SU-DHL-6 (cell line): ENCODE measurements around the gene CRYBA4.

ENCODE experiments used
- H2AFZ ChIP-seq: fragments of 200-600 bp; sonication (generic); 2 replicates; pipeline ENCODE4 v1.6.1; 2014; ENCODE audit warnings: low read depth, mild to moderate bottlenecking, moderate library complexity, mixed read lengths, antibody characterized with exemption, low read length; ENCODE audit not compliant: severe bottlenecking
- H3F3A ChIP-seq: fragments of 200-600 bp; shearing (Covaris generic); 2 replicates; pipeline ENCODE4 v1.6.0; 2016; ENCODE audit warnings: antibody characterized with exemption, mild to moderate bottlenecking; ENCODE audit not compliant: insufficient read depth
- H3K27ac ChIP-seq: fragments of 200-600 bp; sonication (generic); 2 replicates; pipeline ENCODE4 v1.5.1; 2016; ENCODE audit warnings: low read depth, mild to moderate bottlenecking, low read length, moderate library complexity, mixed read lengths
- H3K27me3 ChIP-seq: fragments of 200-600 bp; sonication (generic), shearing (Covaris generic); 2 replicates; pipeline ENCODE4 v1.6.0; 2014; ENCODE audit warnings: mild to moderate bottlenecking, low read length
- H3K36me3 ChIP-seq: fragments of 200-600 bp; sonication (generic); 2 replicates; pipeline ENCODE4 v1.6.1; 2014; ENCODE audit warnings: mild to moderate bottlenecking, low read length, mixed read lengths
- H3K4me2 ChIP-seq: fragments of 300-600, 200-600 bp; shearing (Covaris generic), sonication (generic); 2 replicates; pipeline ENCODE4 v1.6.0; 2014; ENCODE audit warnings: low read length, low read depth, mild to moderate bottlenecking; ENCODE audit not compliant: poor library complexity, severe bottlenecking
- H3K4me3 ChIP-seq: fragments of 200-600 bp; sonication (generic); 2 replicates; pipeline ENCODE4 v1.5.1; 2014; ENCODE audit warnings: antibody characterized with exemption, low read length, mild to moderate bottlenecking, mixed read lengths; ENCODE audit not compliant: insufficient read depth, poor library complexity, severe bottlenecking
- H3K79me2 ChIP-seq: fragments of 200-600 bp; sonication (generic); 2 replicates; pipeline ENCODE4 v1.6.1; 2014; ENCODE audit warnings: mild to moderate bottlenecking, low read length, moderate library complexity; ENCODE audit not compliant: insufficient read depth
- H3K9ac ChIP-seq: fragments of 200-600 bp; sonication (generic); 2 replicates; pipeline ENCODE4 v1.7.0; 2014; ENCODE audit warnings: mild to moderate bottlenecking, low read length
- H3K9me2 ChIP-seq: fragments of 200-600 bp; sonication (generic); replicated peaks from 2 replicates; pipeline ENCODE4 v1.6.1; 2014; ENCODE audit warnings: low read length; ENCODE audit not compliant: insufficient read depth
- H3K9me3 ChIP-seq: fragments of 200-600 bp; sonication (generic); 2 replicates; pipeline ENCODE4 v1.6.1; 2014; ENCODE audit warnings: low read length, mixed read lengths; ENCODE audit not compliant: insufficient read depth
- H4K20me1 ChIP-seq: fragments of 200-600 bp; sonication (generic); 2 replicates; pipeline ENCODE4 v1.6.1; 2014; ENCODE audit warnings: low read depth, mild to moderate bottlenecking, antibody characterized with exemption, low read length, moderate library complexity, mixed read lengths
- CTCF ChIP-seq: fragments of 200-600 bp; sonication (generic); IDR thresholded peaks from one replicate; pipeline ENCODE4 v1.5.1; 2017; ENCODE audit warnings: antibody characterized with exemption, mild to moderate bottlenecking, low read length, moderate library complexity; ENCODE audit not compliant: insufficient read depth, poor library complexity, severe bottlenecking
- EZH2phosphoT487 ChIP-seq: fragments of 200-600 bp; sonication (generic), shearing (Covaris generic); conservative IDR thresholded peaks from 2 replicates; pipeline ENCODE4 v1.6.1; 2018; ENCODE audit warnings: mild to moderate bottlenecking, antibody characterized with exemption, low read length, moderate library complexity, mixed read lengths

The CRYBA4 gene

DNA sequence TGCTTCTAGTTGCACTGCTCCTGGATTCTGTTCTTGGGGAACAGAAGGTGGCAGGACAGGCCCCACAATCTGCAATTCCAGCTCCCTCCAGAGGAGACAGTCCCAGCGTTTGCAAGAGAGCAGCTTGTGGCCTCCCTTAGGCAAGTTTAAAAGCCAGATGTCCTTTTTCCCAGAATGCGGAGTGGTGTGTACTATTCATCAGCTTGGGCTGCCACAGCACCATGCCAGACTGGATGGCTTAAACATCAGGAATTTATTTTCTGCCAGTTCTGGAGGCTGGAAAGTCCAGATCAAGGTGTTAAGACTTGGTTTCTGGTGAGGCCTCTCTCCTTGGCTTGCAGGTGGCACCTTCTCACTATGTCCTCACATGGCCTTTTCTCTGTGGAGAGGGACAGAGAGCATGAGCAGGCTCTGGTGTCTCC lies 47.3 kb downstream of the CRYBA4 start:
- Histone ChIP-seq H3K36me3 (no peaks in the 10 kb centered on the region), H3F3A (peaks cover 35% of the 10 kb centered on the region), H4K20me1 (no peaks in the 10 kb centered on the region), H3K4me3 (no peak overlapping the region), H3K9me3 (no peaks in the 10 kb centered on the region), H3K9ac (no peak overlapping the region), H3K4me2 (no peak overlapping the region), H2AFZ (no peak overlapping the region), H3K27me3 (no peaks in the 10 kb centered on the region), H3K27ac (no peak overlapping the region), H3K9me2 (no peaks in the 10 kb centered on the region), H3K79me2 (peaks cover 9% of the 10 kb centered on the region)
- TF ChIP-seq CTCF (no peak), EZH2phosphoT487 (no peak)

GRCh38 chr22:26670459-26670858 lies 48.7 kb downstream of the CRYBA4 start:
- H3K9ac ChIP-seq: peak overlapping the region; percentile 83
- peak overlapping the region; percentile 96 for H3K4me2 ChIP-seq

GRCh38 chr22:26671317-26672059 lies 49.7 kb downstream of the CRYBA4 start:
- Histone ChIP-seq H4K20me1 (no peaks in the 10 kb centered on the region), H3K9me3 (no peaks in the 10 kb centered on the region), H3K9me2 (no peaks in the 10 kb centered on the region), H3K79me2 (peaks cover 33% of the 10 kb centered on the region), H3K27ac (peak overlapping the region; percentile 93), H3K27me3 (no peaks in the 10 kb centered on the region), H3K4me2 (peak overlapping the region; percentile 96), H3K4me3 (peak overlapping the region; percentile 23), H3K9ac (peak overlapping the region; percentile 83), H3F3A (peaks cover 37% of the 10 kb centered on the region), H2AFZ (peak overlapping the region; percentile 25), H3K36me3 (no peaks in the 10 kb centered on the region)
- TF ChIP-seq CTCF (no peak), EZH2phosphoT487 (no peak)

More at GRCh38 chr22:26670459-26670858, 48.7 kb downstream of the CRYBA4 start:
- Histone ChIP-seq H3F3A (peaks cover 37% of the 10 kb centered on the region), H3K9me3 (no peaks in the 10 kb centered on the region), H3K27me3 (no peaks in the 10 kb centered on the region), H3K9me2 (no peaks in the 10 kb centered on the region), H3K36me3 (no peaks in the 10 kb centered on the region), H2AFZ (peak overlapping the region; percentile 34), H4K20me1 (no peaks in the 10 kb centered on the region), H3K79me2 (peaks cover 22% of the 10 kb centered on the region), H3K4me3 (no peak overlapping the region), H3K27ac (peak overlapping the region; percentile 93)
- TF ChIP-seq EZH2phosphoT487: no peak

- peaks cover 37% of the 10 kb centered on the region for H3F3A ChIP-seq
- H3K4me3 ChIP-seq: peak overlapping the region; percentile 23
- peak overlapping the region; percentile 96 for H3K4me2 ChIP-seq
- H2AFZ ChIP-seq: peak overlapping the region; percentile 25
- TF ChIP-seq EZH2phosphoT487 (no peak), CTCF (no peak)
- H3K9me3 ChIP-seq: no peaks in the 10 kb centered on the region
- no peaks in the 10 kb centered on the region for H3K36me3 ChIP-seq
- H3K79me2 ChIP-seq: peaks cover 36% of the 10 kb centered on the region
- H4K20me1 ChIP-seq: no peaks in the 10 kb centered on the region
- H3K27ac ChIP-seq: peak overlapping the region; percentile 93
- H3K27me3 ChIP-seq: no peaks in the 10 kb centered on the region
- no peaks in the 10 kb centered on the region for H3K9me2 ChIP-seq
- H3K9ac ChIP-seq: peak overlapping the region; percentile 83
Measured at GRCh38 chr22:26672060-26672471, 50.3 kb downstream of the CRYBA4 start.
